T-cell (primary cell): ENCODE data around the gene CEP170B. TPM values are rescaled to one million over a fixed set of nuclear protein-coding genes. Genes with fewer than 3 reads are reported as not detected.
A peak's percentile ranks its signal among the peaks of the same experiment; 100 is the strongest.

Experiments used
- ATAC-seq, 4 experiments: fragments of 200-7000 bp in 3 of 4; fragments of 150-1000 bp in 1 of 4; cut with Tn5 transposase; replicated peaks in 1 of 4; 1 replicate in 3 of 4; 2 replicates in 1 of 4; pipeline ENCODE4 v1.10.0; 2021; ENCODE audit warnings: moderate library complexity in 3 of 4, mild to moderate bottlenecking in 2 of 4, moderate number of reproducible peaks in 1 of 4
- CTCF ChIA-PET, 2 donors: fragments of 300-600 bp; sonication (Branson Sonifier 250); formaldehyde crosslinking; loops; one replicate each; lab custom pipeline; 2022; ENCODE audit warnings: antibody characterized with exemption in 2 of 2; lab: Charles Lee
- POLR2A ChIA-PET, 2 donors: fragments of 300-600 bp; sonication (Branson Sonifier 250); formaldehyde crosslinking; loops; one replicate each; lab custom pipeline; 2022; ENCODE audit warnings: antibody characterized with exemption in 2 of 2; lab: Charles Lee
- DNase-seq, 35 experiments: peaks; one replicate each; pipeline versions ENCODE4 v3.0.0 to v3.0.0-alpha.2; 2013 to 2023
- H3K27ac ChIP-seq: one replicate; pipeline ENCODE4 v1.5.1; 2013; ENCODE audit warnings: low read length
- H3K27me3 ChIP-seq, 2 experiments: replicated peaks in 1 of 2; 1 replicate in 1 of 2; 2 replicates in 1 of 2; pipeline versions ENCODE4 v1.6.1 to v1.7.0; 2013; ENCODE audit warnings: low read length in 1 of 2, mixed read lengths in 1 of 2; ENCODE audit not compliant: control insufficient read depth in 2 of 2, insufficient read depth in 2 of 2; ENCODE audit errors: extremely low read depth in 1 of 2
- H3K36me3 ChIP-seq, 2 donors: 1 replicate in 1 of 2; 2 replicates in 1 of 2; pipeline versions ENCODE4 v1.6.1 to v1.7.0; 2013; ENCODE audit warnings: low read length in 1 of 2; ENCODE audit not compliant: control insufficient read depth in 2 of 2, insufficient read depth in 1 of 2; ENCODE audit errors: extremely low read depth in 1 of 2
- H3K4me1 ChIP-seq, 2 experiments: 1 replicate in 1 of 2; 2 replicates in 1 of 2; pipeline versions ENCODE4 v1.6.1 to v1.7.0; 2013; ENCODE audit warnings: low read length in 2 of 2, mixed read lengths in 1 of 2; ENCODE audit not compliant: insufficient read depth in 2 of 2, control insufficient read depth in 1 of 2; ENCODE audit errors: extremely low read depth in 1 of 2
- H3K4me3 ChIP-seq, 2 donors: 1 replicate in 1 of 2; 2 replicates in 1 of 2; pipeline versions ENCODE4 v1.5.1 to v1.7.0; 2013; ENCODE audit warnings: mild to moderate bottlenecking in 2 of 2, low read length in 1 of 2, moderate library complexity in 1 of 2; ENCODE audit not compliant: control insufficient read depth in 1 of 2; ENCODE audit errors: extremely low read depth in 1 of 2
- H3K9me3 ChIP-seq: 2 replicates; pipeline ENCODE4 v1.7.0; 2013
- H3K27ac Mint-ChIP-seq, 2 donors: one replicate each; pipeline ENCODE4 v1.8.0; 2020 to 2021; ENCODE audit warnings: mild to moderate bottlenecking in 2 of 2, mixed read lengths in 2 of 2
- H3K27me3 Mint-ChIP-seq, 2 donors: one replicate each; pipeline ENCODE4 v1.8.0; 2021 to 2022; ENCODE audit warnings: mixed read lengths in 2 of 2
- H3K36me3 Mint-ChIP-seq: one replicate; pipeline ENCODE4 v1.8.0; 2021; ENCODE audit warnings: mixed read lengths
- H3K4me1 Mint-ChIP-seq, 3 donors: one replicate each; pipeline ENCODE4 v1.8.0; 2020 to 2022; ENCODE audit warnings: mixed read lengths in 3 of 3, mild to moderate bottlenecking in 1 of 3
- H3K4me3 Mint-ChIP-seq, 3 donors: one replicate each; pipeline ENCODE4 v1.8.0; 2020 to 2022; ENCODE audit warnings: mild to moderate bottlenecking in 3 of 3, mixed read lengths in 3 of 3, moderate library complexity in 3 of 3
- H3K9me3 Mint-ChIP-seq, 3 donors: one replicate each; pipeline ENCODE4 v1.8.0; 2020 to 2022; ENCODE audit warnings: mixed read lengths in 3 of 3
- WGBS: methylation state at CpG from one replicate; pipeline ENCODE4 v1.1.5; 2013; ENCODE audit warnings: missing lambda C conversion rate; ENCODE audit not compliant: insufficient coverage; 5-methylcytosine and 5-hydroxymethylcytosine counted together
- total RNA-seq, 35 experiments: library from RNA in 6 of 35; stranded (reverse) in 6 of 35; fragments of 120-200 nt in 1 of 35; gene quantifications; one replicate each; pipeline versions ENCODE4 v1.2.1 to v1.2.4 and lab custom pipeline; 2013 to 2026

CEP170B gene
- total RNA-seq, 5 donors from 2014 or later (not counting 1 experiment from before 2014, with no cell fraction given) = 2.8 to 11.2 (median 6.9) TPM

DNA sequence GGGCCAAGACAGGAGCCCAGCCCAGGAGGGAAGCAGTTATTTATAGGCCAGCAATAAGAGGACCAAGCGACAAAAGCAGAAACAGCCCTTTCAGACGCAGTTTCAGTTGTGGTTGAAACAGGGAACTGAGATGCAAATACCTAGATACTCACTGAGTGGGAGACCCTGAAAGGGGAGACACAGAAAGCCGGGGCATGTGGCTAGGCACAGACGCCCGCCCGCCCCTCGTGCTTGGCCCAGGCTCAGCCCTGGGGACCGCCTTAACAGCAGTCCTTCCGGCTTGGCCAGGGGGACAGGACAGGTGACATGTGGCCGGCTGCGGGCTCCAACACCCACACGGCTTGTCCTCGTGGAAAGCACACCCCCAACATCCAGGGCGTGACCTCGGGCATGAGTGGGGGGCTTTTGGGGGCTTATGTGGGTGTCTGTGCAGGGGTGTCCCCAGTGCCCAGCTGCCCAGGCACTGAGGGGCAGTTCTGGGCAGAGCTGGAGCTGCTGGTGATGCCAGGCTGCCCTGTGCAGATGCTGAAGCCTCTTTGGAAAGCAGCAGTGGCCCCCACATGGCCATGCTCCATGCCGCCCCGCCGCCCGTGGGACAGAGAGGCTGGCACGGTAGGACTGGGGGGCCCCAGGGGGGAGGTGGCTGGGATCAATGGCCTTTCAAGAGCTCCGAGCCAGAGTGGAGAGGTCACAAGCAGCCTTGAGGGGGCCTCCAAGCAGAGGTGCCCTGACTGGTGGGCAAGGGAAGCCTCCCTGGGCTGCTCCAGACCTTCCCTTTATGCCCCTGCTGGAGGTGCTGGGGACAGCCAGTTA lies 61.8 kb downstream of the CEP170B start:
- ChIA-PET CTCF (no interaction called here), POLR2A (no interaction called here)
- no peaks in the 10 kb centered on the region for H3K36me3 ChIP-seq
- ATAC-seq = no peak
- no peak overlapping the region for H3K4me3 ChIP-seq
- no peak overlapping the region for H3K27ac ChIP-seq
- peak in 1 of 35 experiments; percentile 18 for DNase-seq
- Mint-ChIP-seq H3K27ac (no peak overlapping the region), H3K27me3 (peaks cover 0 to 7% of the 10 kb centered on the region in 2 donors), H3K4me3 (no peak overlapping the region), H3K36me3 (no peaks in the 10 kb centered on the region), H3K9me3 (no peaks in the 10 kb centered on the region), H3K4me1 (no peaks in the 10 kb centered on the region)
- H3K9me3 ChIP-seq = no peaks in the 10 kb centered on the region
- no peaks in the 10 kb centered on the region for H3K4me1 ChIP-seq
- H3K27me3 ChIP-seq = peaks cover 0 to 62% of the 10 kb centered on the region in 2 experiments
- 37% methylated on average over 13 of the region's 21 CpGs for WGBS

DNA sequence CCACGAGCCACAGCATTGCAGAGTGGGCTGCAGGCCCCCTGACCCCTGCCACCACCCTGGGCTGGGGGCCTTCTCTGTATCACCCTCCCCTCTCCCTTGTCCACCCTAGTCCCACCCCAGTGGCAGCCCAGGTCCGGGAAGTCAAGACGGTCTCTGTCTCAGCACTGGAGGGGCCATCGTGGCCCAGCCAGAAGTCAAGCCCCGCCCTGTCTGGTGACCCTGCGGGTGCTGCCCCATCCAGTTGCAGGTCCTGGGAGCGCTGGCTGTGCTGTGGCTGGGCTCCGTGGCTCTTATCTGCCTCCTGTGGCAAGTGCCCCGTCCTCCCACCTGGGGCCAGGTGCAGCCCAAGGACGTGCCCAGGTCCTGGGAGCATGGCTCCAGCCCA lies 62.4 kb downstream of the CEP170B start:
- H3K27ac ChIP-seq = no peak overlapping the region
- Mint-ChIP-seq H3K27me3 (peaks cover 0 to 7% of the 10 kb centered on the region in 2 donors), H3K36me3 (no peaks in the 10 kb centered on the region), H3K27ac (no peak overlapping the region), H3K4me1 (no peaks in the 10 kb centered on the region), H3K9me3 (no peaks in the 10 kb centered on the region), H3K4me3 (no peak overlapping the region)
- H3K36me3 ChIP-seq = no peaks in the 10 kb centered on the region
- peaks cover 0 to under 1% of the 10 kb centered on the region in 2 experiments for H3K4me1 ChIP-seq
- CTCF ChIA-PET = no interaction called here
- ATAC-seq (no peak), DNase-seq (no peak)
- peaks cover 0 to 65% of the 10 kb centered on the region in 2 experiments for H3K27me3 ChIP-seq
- no peaks in the 10 kb centered on the region for H3K9me3 ChIP-seq
- POLR2A ChIA-PET = no interaction called here
- WGBS = 76% methylated on average over 10 of the region's 10 CpGs
- H3K4me3 ChIP-seq = no peak overlapping the region

- ChIA-PET POLR2A (no interaction called here), CTCF (no interaction called here)
- Mint-ChIP-seq H3K27ac (no peak overlapping the region), H3K4me3 (no peak overlapping the region), H3K27me3 (peaks cover 0 to 7% of the 10 kb centered on the region in 2 donors), H3K9me3 (no peaks in the 10 kb centered on the region), H3K36me3 (no peaks in the 10 kb centered on the region), H3K4me1 (no peaks in the 10 kb centered on the region)
- no peak for DNase-seq
- Histone ChIP-seq H3K4me1 (peaks cover 0 to 5% of the 10 kb centered on the region in 2 experiments), H3K9me3 (no peaks in the 10 kb centered on the region), H3K36me3 (no peaks in the 10 kb centered on the region), H3K27ac (no peak overlapping the region), H3K4me3 (no peak overlapping the region), H3K27me3 (peaks cover 0 to 67% of the 10 kb centered on the region in 2 experiments)
- no peak for ATAC-seq
- WGBS = 71% methylated on average over 5 of the region's 8 CpGs
These were observed 62.8 kb downstream of the CEP170B start for GRCh38 chr14:104927901-104928300.

- WGBS = 81% methylated on average over 14 of the region's 17 CpGs
- ATAC-seq (no peak), DNase-seq (no peak)
- no peaks in the 10 kb centered on the region for H3K9me3 Mint-ChIP-seq
- peaks cover 0 to 8% of the 10 kb centered on the region in 2 experiments for H3K4me1 ChIP-seq
- no peak overlapping the region for H3K27ac ChIP-seq
- peaks cover 0 to 65% of the 10 kb centered on the region in 2 experiments for H3K27me3 ChIP-seq
- no peak overlapping the region for H3K27ac Mint-ChIP-seq
- ChIA-PET CTCF (no interaction called here), POLR2A (no interaction called here)
- H3K4me3 ChIP-seq = no peak overlapping the region
- no peak overlapping the region for H3K4me3 Mint-ChIP-seq
- H3K27me3 Mint-ChIP-seq = peaks cover 0 to 7% of the 10 kb centered on the region in 2 donors
- H3K36me3 ChIP-seq = no peaks in the 10 kb centered on the region
- H3K4me1 Mint-ChIP-seq = no peaks in the 10 kb centered on the region
- H3K9me3 ChIP-seq = no peaks in the 10 kb centered on the region
- no peaks in the 10 kb centered on the region for H3K36me3 Mint-ChIP-seq
These were observed 63.5 kb downstream of the CEP170B start for GRCh38 chr14:104928391-104929133.

- no peaks in the 10 kb centered on the region for H3K36me3 ChIP-seq
- H3K4me3 ChIP-seq = no peak overlapping the region
- ATAC-seq (no peak), DNase-seq (no peak)
- no peak overlapping the region for H3K27ac ChIP-seq
- Mint-ChIP-seq H3K27ac (no peak overlapping the region), H3K36me3 (no peaks in the 10 kb centered on the region), H3K4me1 (peaks cover 0 to 4% (median 0%) of the 10 kb centered on the region in 3 donors), H3K4me3 (no peak overlapping the region), H3K27me3 (peaks cover 0 to 9% of the 10 kb centered on the region in 2 donors), H3K9me3 (no peaks in the 10 kb centered on the region)
- ChIA-PET POLR2A (no interaction called here), CTCF (no interaction called here)
- H3K9me3 ChIP-seq = no peaks in the 10 kb centered on the region
- H3K4me1 ChIP-seq = peaks cover 0 to 13% of the 10 kb centered on the region in 2 experiments
- WGBS = 84% methylated on average over 14 of the region's 15 CpGs
- H3K27me3 ChIP-seq = peaks cover 0 to 63% of the 10 kb centered on the region in 2 experiments
These were observed 64.5 kb downstream of the CEP170B start for GRCh38 chr14:104929268-104930230.
